Left lung (tissue), 10 donors: ENCODE results near the gene MAN1C1. TPM values are rescaled to one million over a fixed set of nuclear protein-coding genes. Genes with fewer than 3 reads are reported as not detected.

Source experiments
- ATAC-seq: fragments of 200-7000 bp; cut with Tn5 transposase; one replicate; pipeline ENCODE4 v1.9.1; 2020; ENCODE audit warnings: moderate library complexity
- DNase-seq, 4 donors: peaks; one replicate each; pipeline ENCODE4 v3.0.0-alpha.2; 2013 to 2020
- H3K27ac ChIP-seq, 2 donors: fragments of 200-600 bp; sonication (generic) in 1 of 2; one replicate each; pipeline versions ENCODE4 v1.5.0 to v1.8.0; 2020 to 2021
- H3K27me3 ChIP-seq, 2 donors: fragments of 200-600 bp; sonication (generic) in 1 of 2; one replicate each; pipeline versions ENCODE4 v1.5.0 to v1.8.0; 2020 to 2021
- H3K36me3 ChIP-seq, 2 donors: fragments of 200-600 bp; sonication (generic) in 1 of 2; one replicate each; pipeline versions ENCODE4 v1.5.0 to v1.8.0; 2020 to 2021
- H3K4me1 ChIP-seq, 2 donors: fragments of 200-600 bp; one replicate each; pipeline ENCODE4 v1.8.0; 2021
- H3K4me3 ChIP-seq, 2 donors: fragments of 200-600 bp; sonication (generic) in 1 of 2; one replicate each; pipeline versions ENCODE4 v1.5.0 to v1.8.0; 2020 to 2021; ENCODE audit warnings: mild to moderate bottlenecking in 1 of 2
- H3K9me3 ChIP-seq, 2 donors: fragments of 200-600 bp; sonication (generic) in 1 of 2; one replicate each; pipeline versions ENCODE4 v1.5.0 to v1.8.0; 2020 to 2021
- intact Hi-C, 2 donors: fragments of 100-400 bp; cut with DNase I; formaldehyde crosslinking; loops; one replicate each; pipeline versions ENCODE4 v1.11.2 to v1.14.2; 2022
- polyA plus RNA-seq, 6 donors: library from polyadenylated mRNA; unstranded; fragments of 120-200 nt; gene quantifications; one replicate each; pipeline ENCODE4 v1.2.1, GENCODE V29; 2013; ENCODE audit not compliant: insufficient read length in 6 of 6
- total RNA-seq, 2 donors: library from RNA; stranded (reverse); fragmentation: NEBNext Ultra II Directional; extraction: Animal tissue kit (Norgen Biotek cat#: 25700); gene quantifications; one replicate each; pipeline ENCODE4 v1.2.1, GENCODE V29; 2021
- TF ChIP-seq, protein P1 (sequence below), 2 donors: fragments of 200-600 bp; sonication (generic) in 1 of 2; IDR thresholded peaks; one replicate each; pipeline versions ENCODE4 v1.5.0 to v1.8.0; 2021; ENCODE audit warnings: antibody characterized with exemption in 2 of 2
- donor health status: DM: no; HTN: yes; CAD: no.
- donor health status: DM: no; HTN: no; CAD: no.

MAN1C1 gene
- total and polyA plus RNA-seq, 8 donors: 14.9 to 20.3 (median 16.1) TPM

DNA sequence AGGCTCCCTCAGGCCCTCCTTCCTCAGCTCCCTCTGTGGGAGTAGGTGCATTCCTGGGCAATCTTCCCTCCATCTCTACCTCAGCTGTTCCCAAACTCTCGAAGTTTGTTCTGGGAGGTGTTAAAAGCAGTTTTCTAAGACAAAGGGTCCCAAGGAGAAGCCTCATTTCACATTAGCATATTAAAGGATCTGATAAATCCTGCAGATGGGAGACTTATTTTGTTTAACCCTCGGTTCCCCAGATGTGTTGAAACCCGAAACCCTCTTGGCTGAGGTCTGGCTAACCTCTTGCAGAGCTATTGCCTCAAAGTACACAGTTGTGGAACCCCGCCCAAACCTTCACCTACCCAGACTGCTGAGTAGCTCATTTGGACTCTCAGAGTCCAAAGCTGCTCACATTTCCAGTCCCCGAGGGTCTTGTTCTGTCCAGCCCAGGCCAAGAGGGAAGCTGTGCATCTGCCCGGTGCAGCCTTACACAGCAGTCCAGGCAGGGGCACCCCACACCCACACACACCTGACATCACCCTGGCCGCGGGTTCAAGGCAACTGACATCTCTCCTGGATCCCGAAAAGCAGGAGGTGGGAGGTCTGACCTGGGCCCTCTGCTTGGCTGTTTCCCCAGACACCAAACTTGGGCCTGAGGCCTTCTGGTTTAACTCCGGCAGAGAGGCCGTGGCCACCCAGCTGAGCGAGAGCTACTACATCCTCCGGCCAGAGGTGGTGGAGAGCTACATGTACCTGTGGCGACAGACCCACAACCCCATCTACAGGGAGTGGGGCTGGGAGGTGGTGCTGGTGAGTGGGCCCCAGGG lies 163.9 kb downstream of the MAN1C1 start:
- intact Hi-C loops: no loop called here
- H3K27ac ChIP-seq: no peak overlapping the region
- no peak overlapping the region for H3K4me3 ChIP-seq
- no peak for ATAC-seq
- no peaks in the 10 kb centered on the region for H3K36me3 ChIP-seq
- H3K27me3 ChIP-seq: no peaks in the 10 kb centered on the region
- no peaks in the 10 kb centered on the region for H3K4me1 ChIP-seq
- DNase-seq: no peak
- H3K9me3 ChIP-seq: no peaks in the 10 kb centered on the region
- TF ChIP-seq, protein P1, sequence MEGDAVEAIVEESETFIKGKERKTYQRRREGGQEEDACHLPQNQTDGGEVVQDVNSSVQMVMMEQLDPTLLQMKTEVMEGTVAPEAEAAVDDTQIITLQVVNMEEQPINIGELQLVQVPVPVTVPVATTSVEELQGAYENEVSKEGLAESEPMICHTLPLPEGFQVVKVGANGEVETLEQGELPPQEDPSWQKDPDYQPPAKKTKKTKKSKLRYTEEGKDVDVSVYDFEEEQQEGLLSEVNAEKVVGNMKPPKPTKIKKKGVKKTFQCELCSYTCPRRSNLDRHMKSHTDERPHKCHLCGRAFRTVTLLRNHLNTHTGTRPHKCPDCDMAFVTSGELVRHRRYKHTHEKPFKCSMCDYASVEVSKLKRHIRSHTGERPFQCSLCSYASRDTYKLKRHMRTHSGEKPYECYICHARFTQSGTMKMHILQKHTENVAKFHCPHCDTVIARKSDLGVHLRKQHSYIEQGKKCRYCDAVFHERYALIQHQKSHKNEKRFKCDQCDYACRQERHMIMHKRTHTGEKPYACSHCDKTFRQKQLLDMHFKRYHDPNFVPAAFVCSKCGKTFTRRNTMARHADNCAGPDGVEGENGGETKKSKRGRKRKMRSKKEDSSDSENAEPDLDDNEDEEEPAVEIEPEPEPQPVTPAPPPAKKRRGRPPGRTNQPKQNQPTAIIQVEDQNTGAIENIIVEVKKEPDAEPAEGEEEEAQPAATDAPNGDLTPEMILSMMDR (IDR thresholded peaks at IDR 0.05): no peak

DNA sequence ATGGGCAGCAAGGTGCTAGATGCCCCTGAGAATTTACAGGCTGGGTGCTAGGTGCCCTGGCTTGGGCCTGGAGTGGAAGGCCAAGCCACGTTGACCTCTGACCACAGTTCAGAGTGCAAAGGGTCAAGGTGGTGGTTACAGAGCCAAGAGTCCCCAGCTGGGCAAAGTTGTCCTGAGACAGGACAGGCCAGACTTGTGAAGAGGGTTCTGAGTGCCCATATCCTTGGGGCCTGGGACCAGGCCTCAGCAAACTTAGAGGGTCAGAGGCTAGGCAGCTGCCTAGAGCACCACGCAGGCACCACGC lies 164.5 kb downstream of the MAN1C1 start:
- no peak for DNase-seq
- Histone ChIP-seq H3K4me1 (no peaks in the 10 kb centered on the region), H3K36me3 (no peaks in the 10 kb centered on the region), H3K9me3 (no peaks in the 10 kb centered on the region), H3K27me3 (no peaks in the 10 kb centered on the region), H3K27ac (no peak overlapping the region), H3K4me3 (no peak overlapping the region)
- TF ChIP-seq, protein P1 (IDR thresholded peaks at IDR 0.05): no peak
- ATAC-seq: no peak
- intact Hi-C loops: no loop called here

DNA sequence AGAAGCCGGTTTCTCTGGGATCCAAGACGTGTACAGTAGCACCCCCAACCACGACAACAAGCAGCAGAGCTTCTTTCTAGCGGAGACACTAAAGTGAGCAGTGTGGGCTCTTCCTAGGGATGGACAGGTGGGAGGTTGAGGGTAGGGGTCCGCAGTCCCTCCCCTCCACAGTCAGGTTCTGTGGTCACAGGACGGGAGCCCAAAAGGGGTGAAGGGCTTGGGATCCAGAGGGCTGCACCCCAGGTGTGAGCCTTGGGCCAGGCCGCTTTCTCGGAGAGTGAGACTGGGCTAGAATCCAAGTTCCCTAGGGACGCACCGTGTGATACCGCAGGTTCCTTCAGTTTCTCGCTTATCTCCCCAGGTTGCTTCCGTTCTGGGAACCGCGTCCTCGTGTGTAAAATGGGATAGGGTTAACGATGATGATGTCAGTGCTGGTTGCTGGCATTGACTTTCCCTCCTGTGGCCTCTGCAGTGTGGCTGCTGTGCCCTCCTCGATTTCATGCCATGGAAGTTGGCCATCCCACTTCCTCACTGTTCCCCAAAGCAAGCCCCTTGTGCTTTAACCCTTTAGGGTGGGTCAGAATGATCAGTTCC lies 166.1 kb downstream of the MAN1C1 start:
- intact Hi-C loops: no loop called here
- TF ChIP-seq, protein P1 (IDR thresholded peaks at IDR 0.05): no peak
- no peak overlapping the region for H3K27ac ChIP-seq
- no peaks in the 10 kb centered on the region for H3K27me3 ChIP-seq
- H3K36me3 ChIP-seq: no peaks in the 10 kb centered on the region
- no peak overlapping the region for H3K4me3 ChIP-seq
- H3K4me1 ChIP-seq: no peaks in the 10 kb centered on the region
- ATAC-seq (no peak), DNase-seq (no peak)
- no peaks in the 10 kb centered on the region for H3K9me3 ChIP-seq

DNA sequence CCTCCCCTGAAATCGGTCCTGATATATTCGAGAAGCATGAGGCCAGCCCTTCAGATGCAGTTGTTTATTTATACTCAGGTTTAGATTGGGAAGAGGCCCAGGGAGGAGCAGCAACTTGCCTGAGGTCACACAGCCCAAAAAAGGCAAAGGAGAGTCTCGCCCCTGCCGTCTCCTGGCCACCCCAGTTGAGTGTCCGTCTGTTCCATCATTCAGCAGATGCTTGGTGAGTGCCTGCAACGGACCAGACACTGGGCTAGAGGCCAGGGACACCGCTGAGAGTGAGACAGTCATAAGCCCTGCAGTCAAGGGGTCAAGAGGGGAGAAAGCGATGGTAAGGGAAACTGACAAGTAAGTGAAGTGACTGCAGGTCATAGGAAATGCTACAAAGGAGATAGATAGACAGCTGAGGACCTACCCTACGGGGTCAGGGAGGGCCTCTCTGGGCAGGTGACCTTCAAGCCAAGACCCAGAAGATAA lies 168.0 kb downstream of the MAN1C1 start:
- ATAC-seq (no peak), DNase-seq (no peak)
- no peaks in the 10 kb centered on the region for H3K36me3 ChIP-seq
- TF ChIP-seq, protein P1 (IDR thresholded peaks at IDR 0.05): no peak
- H3K27ac ChIP-seq: no peak overlapping the region
- no peaks in the 10 kb centered on the region for H3K4me1 ChIP-seq
- intact Hi-C loops: no loop called here
- H3K4me3 ChIP-seq: no peak overlapping the region
- H3K27me3 ChIP-seq: no peaks in the 10 kb centered on the region
- no peaks in the 10 kb centered on the region for H3K9me3 ChIP-seq

DNA sequence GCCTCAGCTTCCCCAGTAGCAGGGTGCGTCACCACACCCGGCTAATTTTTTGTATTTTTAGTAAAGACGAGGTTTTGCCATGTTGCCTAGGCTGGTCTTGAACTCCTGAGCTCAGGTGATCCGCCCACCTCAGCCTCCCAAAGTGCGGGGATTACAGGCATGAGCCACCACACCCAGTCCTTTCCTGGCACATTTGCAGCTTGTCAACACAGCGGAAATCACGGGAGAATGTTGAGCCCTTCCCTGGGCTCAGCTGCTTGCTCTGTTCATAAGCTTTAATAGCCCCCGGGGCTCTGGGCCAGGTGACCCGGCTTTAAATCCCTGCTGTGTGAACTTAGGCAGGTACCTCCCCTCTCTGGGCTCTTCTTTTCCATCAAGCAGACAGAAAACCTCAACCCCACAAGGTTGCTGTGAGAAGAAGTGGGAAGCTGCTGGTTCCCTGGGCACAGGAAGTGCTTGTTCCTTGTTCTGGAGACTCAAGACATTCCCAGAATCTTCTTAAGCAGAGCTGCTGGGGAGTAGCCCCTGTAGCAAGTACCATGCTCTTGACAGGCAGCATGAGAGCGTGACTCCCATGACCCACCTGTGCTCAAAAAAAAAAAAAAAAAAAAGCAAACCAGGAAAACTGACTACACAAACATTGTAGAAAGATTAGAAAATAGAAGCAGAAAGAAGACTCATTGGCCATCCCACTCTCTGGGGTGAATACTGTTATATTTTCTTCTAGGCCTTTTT lies 168.9 kb downstream of the MAN1C1 start:
- Histone ChIP-seq H3K27ac (no peak overlapping the region), H3K4me3 (no peak overlapping the region), H3K9me3 (no peaks in the 10 kb centered on the region), H3K4me1 (no peaks in the 10 kb centered on the region), H3K27me3 (no peaks in the 10 kb centered on the region), H3K36me3 (no peaks in the 10 kb centered on the region)
- TF ChIP-seq, protein P1 (IDR thresholded peaks at IDR 0.05): no peak
- intact Hi-C loops: no loop called here
- ATAC-seq (peak; percentile 50), DNase-seq (no peak)
